ENCODE data around the gene ADGRG3.
"Not testable (repeated sequence)": the region's sequence is repeated elsewhere in the genome, so short reads cannot be mapped to it uniquely, and the experiment has no call there.

The ADGRG3 gene

DNA sequence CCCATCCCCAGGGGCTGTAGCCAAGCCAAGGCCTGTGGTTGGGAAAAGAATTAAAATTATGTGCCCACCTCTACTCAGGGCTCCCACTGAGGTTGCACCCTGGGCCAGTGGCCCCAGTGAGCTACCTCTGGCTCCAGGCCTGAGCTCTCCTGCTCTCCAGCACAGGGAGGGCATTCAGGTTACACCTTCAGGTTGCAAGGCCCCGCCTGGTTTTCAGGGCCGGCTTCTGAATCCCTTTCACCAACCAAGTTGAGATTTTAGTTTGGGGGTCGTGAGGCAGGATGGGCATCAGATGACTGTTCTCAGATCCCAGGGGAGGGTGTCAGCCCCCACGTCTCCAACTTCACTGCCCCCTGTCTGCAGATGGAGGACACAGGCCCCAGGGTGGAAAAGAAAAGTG is 59.5 kb downstream of the ADGRG3 start:
- POLR2A ChIA-PET = no interaction called here
- TF ChIP-seq SUZ12 (IDR thresholded peaks at IDR 0.05) (no peak), NFRKB (IDR thresholded peaks at IDR 0.05) (no peak), FOXA1 (IDR thresholded peaks at IDR 0.05) (no peak), HDGF (IDR thresholded peaks at IDR 0.05; ENCODE audit: borderline replicate concordance) (no peak), CTBP1 (IDR thresholded peaks at IDR 0.05; ENCODE audit: borderline replicate concordance) (no peak), SP1 (IDR thresholded peaks at IDR 0.05) (no peak), LEF1 (IDR thresholded peaks at IDR 0.05; ENCODE audit: borderline replicate concordance) (no peak), FOXK2 (IDR thresholded peaks at IDR 0.05) (no peak), ZNF384 (IDR thresholded peaks at IDR 0.05) (no peak), BHLHE40 (IDR thresholded peaks at IDR 0.05; ENCODE audit: borderline replicate concordance) (no peak), ARNT (IDR thresholded peaks at IDR 0.05) (no peak), TARDBP (IDR thresholded peaks at IDR 0.05) (no peak)
- TF ChIP-seq, protein P1, sequence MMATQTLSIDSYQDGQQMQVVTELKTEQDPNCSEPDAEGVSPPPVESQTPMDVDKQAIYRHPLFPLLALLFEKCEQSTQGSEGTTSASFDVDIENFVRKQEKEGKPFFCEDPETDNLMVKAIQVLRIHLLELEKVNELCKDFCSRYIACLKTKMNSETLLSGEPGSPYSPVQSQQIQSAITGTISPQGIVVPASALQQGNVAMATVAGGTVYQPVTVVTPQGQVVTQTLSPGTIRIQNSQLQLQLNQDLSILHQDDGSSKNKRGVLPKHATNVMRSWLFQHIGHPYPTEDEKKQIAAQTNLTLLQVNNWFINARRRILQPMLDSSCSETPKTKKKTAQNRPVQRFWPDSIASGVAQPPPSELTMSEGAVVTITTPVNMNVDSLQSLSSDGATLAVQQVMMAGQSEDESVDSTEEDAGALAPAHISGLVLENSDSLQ (IDR thresholded peaks at IDR 0.05) = no peak
- CTCF ChIA-PET = no interaction called here
- no peak for DNase-seq (ENCODE audit: extremely low spot score)

DNA sequence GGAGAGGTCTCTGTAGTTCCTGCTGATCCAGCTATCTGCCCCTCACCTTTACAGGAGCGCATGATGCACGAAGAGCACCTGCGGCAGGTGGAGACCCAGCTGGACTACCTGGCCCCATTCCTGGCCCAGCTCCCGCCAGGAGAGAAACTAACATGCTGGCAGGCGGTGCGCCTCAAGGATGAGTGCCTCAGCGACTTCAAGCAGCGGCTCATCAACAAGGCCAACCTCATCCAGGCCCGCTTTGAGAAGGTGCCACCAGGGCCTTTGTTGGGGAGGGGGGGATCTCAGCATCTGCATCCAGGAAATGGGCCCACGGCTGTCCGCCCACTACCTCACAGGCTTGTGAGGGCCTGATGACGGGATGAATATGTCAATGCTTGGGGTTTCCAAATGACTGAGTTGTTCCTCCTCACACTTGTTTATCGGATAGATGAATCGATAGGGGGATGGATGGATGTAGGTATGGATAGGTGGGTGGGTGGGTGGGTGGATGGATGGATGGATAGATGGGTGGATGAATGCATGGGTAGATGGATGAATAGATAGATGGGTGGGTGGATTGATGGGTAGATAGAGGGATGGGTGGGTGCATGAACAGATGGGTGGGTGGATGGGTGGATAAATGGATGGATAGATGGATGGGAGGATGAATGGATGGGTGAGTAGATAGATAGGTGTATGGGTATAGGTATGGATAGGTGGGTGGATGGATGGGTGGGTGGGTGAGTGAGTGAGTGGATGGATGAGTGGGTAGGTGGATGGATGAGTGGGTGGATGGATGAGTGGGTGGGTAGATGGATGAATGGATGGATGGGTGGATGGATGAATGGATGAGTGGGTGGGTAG is 60.5 kb downstream of the ADGRG3 start:
- ChIA-PET CTCF (no interaction called here), POLR2A (no interaction called here)
- TF ChIP-seq SP1 (IDR thresholded peaks at IDR 0.05) (no peak), HDGF (IDR thresholded peaks at IDR 0.05; ENCODE audit: borderline replicate concordance) (no peak), BHLHE40 (IDR thresholded peaks at IDR 0.05; ENCODE audit: borderline replicate concordance) (no peak), TARDBP (IDR thresholded peaks at IDR 0.05) (no peak)
- DNase-seq (ENCODE audit: extremely low spot score) = no peak

- ChIA-PET POLR2A (no interaction called here), CTCF (no interaction called here)
- TF ChIP-seq SUZ12 (IDR thresholded peaks at IDR 0.05) = no peak
- DNase-seq (ENCODE audit: extremely low spot score) = no peak
These were observed 61.0 kb downstream of the ADGRG3 start for GRCh38 chr16:57729182-57729484.

DNA sequence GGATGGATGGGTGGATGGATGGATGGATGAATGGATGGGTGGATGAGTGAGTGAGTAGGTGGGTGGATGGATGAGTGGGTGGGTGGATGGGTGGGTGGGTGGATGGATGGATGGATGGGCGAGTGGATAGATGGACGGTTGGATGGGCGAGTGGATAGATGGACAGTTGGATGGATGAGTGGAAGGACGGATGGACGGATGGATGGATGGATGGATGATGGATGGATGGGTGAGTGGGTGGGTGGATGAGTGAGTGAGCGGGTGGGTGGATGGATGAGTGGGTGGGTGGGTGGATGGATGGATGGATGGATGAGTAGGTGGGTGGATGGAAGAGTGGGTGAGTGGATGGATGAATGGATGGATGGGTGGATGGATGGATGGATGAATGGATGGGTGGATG is 61.7 kb downstream of the ADGRG3 start:
- DNase-seq (ENCODE audit: extremely low spot score); POLR2A ChIA-PET; CTCF ChIA-PET: not testable (repeated sequence)

DNA sequence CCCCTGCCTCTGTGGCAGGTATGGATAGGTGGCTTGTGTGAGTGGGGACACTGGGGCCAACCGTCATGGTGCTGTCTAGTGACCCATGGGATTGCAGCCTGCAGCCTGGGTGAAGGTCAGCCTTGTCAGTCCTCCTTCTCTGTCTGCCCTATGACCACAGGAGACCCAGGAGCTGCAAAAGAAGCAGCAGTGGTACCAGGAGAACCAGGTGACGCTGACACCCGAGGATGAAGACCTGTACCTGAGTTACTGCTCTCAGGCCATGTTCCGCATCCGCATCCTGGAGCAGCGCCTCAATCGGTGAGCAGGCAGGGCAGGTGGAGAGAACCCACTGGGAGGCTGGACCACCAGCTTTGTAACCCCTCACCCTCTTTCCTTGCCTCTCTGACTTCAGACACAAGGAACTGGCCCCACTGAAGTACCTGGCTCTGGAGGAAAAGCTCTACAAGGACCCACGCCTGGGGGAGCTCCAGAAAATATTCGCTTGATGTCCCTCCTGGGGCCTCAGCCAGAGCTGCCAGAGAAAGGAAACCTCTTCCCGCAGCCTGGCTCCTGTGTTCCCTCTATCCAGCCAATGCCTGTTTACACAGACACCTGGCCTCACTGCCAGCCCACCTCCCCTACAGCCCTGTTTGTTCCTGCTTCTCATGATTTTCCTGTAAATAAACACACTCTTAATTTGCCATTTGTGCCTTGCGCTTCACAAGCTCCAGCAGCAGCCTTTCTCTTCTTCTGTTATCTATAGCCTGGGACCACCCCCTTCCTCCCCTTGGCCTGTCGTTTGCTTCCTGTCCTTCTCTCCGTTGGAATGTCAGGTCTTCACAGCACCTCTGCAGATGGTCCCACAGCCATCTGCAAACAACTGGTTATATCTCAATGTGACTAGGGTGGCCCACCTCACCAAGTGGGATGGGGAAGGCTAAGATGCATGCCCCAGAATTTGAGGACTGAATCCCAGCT is 62.9 kb downstream of the ADGRG3 start:
- CTCF ChIA-PET = interaction anchor here (1.4 kb wide), 1 partner anchor 81 kb away, joined by 3 read pairs; no protein-coding TSS in a partner anchor
- TF ChIP-seq L3MBTL2 (conservative IDR thresholded peaks at IDR 0.05) (no peak), BHLHE40 (IDR thresholded peaks at IDR 0.05; ENCODE audit: borderline replicate concordance) (no peak), ZNF384 (IDR thresholded peaks at IDR 0.05) (no peak), FOXM1 (IDR thresholded peaks at IDR 0.05; ENCODE audit: borderline replicate concordance) (no peak), FOXA1 (IDR thresholded peaks at IDR 0.05) (no peak)
- POLR2A ChIA-PET = no interaction called here
- DNase-seq (ENCODE audit: extremely low spot score) = no peak

DNA sequence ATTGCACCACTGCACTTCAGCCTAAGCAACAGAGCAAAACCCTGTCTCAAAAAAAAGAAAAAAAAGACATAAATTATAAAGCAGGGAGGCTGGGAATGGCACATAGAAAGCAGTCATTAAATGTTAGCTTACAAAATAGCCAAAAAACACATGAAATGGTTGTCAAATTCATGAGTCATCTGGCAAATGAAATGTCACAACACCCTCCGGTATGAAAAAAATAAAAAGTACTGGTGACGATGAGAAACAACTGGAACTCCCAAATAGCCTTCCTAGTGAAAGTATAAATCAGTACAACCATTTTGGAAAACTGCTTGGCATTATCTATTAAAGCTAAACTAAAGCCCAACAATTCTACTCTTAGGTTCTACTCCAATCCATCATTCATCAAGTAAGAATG is 63.9 kb downstream of the ADGRG3 start:
- TF ChIP-seq, protein P1 (IDR thresholded peaks at IDR 0.05) = no peak
- TF ChIP-seq LEF1 (IDR thresholded peaks at IDR 0.05; ENCODE audit: borderline replicate concordance) = no peak
- TF ChIP-seq FOXA1 (IDR thresholded peaks at IDR 0.05) = no peak
- no peak for TF ChIP-seq BHLHE40 (IDR thresholded peaks at IDR 0.05; ENCODE audit: borderline replicate concordance)
- CTCF ChIA-PET = interaction anchor here (1.4 kb wide), 1 partner anchor 82 kb away, joined by 3 read pairs; no protein-coding TSS in a partner anchor
- POLR2A ChIA-PET = no interaction called here
- no peak for DNase-seq (ENCODE audit: extremely low spot score)

- DNase-seq (ENCODE audit: extremely low spot score) = no peak
- TF ChIP-seq TARDBP (IDR thresholded peaks at IDR 0.05) = no peak
- no peak for TF ChIP-seq FOXA1 (IDR thresholded peaks at IDR 0.05)
- no peak for TF ChIP-seq NFRKB (IDR thresholded peaks at IDR 0.05)
- ChIA-PET CTCF (no interaction called here), POLR2A (no interaction called here)
These were observed 64.6 kb downstream of the ADGRG3 start for GRCh38 chr16:57732714-57733113.
